ENCODE measurements around the gene NCKAP5. TPM values are rescaled to one million over a fixed set of nuclear protein-coding genes. Genes with fewer than 3 reads are reported as not detected.

NCKAP5 gene
- total and polyA plus RNA-seq, 2 experiments from 2014 or later: 2.2 to 5.5 TPM

DNA sequence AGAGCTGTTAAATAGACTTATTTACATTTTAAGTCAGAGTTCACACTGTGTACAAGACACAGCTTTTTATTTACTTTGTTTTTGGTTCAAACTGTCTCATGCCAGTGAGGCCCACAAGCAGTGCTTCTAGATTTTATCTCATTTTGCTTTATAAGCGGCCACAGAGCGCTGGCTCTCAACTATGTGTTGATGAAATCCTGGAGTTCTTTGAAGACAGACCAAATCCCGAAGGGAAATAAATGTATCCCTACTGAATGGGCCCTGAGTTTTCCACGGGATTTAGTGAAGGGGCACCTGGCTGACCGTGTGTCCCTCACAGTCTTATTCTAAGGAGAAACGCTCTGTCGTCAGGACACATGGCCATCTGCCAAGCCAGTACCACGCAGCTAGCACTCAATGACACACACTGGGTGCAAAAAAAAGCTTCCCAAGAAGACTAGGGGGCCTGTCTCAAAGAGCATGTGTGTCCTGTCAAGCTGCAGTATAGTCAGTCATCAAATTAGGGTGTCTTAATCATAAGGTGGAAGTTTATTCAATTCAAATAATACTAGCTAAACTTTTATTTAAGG lies 921.6 kb downstream of the NCKAP5 start:
- H4K20me1 ChIP-seq (ENCODE audit: insufficient read depth, poor library complexity, severe bottlenecking): no peaks in the 10 kb centered on the region

DNA sequence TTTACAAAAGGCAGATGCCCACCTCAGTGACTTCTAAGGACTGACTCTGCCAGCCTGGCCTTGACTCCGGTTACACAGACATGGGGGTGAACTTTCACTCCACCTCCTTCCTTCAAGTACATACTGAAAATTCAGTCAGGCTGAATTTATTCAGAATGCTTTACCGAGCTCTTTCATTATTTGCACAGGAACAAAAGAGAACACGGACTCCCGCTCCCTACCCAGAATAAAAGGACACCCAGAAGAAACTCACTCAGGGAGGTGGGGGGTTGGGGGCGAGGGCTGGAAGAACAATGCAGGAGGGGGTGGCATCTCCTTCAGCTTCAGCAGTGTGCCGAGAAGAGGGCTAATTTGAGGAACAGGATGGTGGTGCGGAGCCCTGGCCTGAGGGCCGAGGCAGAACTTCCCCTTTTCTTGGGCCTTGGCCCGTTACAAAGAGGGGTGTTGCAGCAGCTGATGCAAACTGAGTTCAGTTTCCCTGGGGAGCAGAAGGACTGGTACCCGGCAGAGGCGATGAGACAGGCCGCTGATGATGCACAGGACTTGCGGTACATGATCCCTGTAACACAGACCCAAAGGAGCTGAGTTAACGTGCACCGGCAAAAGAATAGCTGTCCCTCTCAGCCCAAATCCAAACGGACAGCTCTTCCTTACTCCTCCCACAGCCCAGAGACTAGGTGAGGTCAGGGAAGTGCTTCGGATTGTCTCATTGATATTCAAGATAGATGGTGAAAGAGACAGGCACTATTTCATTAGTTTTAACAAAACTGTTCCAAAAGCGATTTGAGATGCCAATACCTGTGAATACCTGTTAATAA lies 922.3 kb downstream of the NCKAP5 start:
- Histone ChIP-seq H3K27me3 (no peaks in the 10 kb centered on the region), H3K4me1 (ENCODE audit: insufficient read depth) (peaks cover 6% of the 10 kb centered on the region), H4K20me1 (ENCODE audit: insufficient read depth, poor library complexity, severe bottlenecking) (no peaks in the 10 kb centered on the region), H3K4me2 (no peak overlapping the region), H3K36me3 (replicated peaks; ENCODE audit: insufficient read depth, low read depth) (no peaks in the 10 kb centered on the region), H3K79me2 (peaks cover 3% of the 10 kb centered on the region), H2AFZ (no peak overlapping the region), H3K9me3 (ENCODE audit: low read depth) (no peaks in the 10 kb centered on the region), H3K27ac (no peak overlapping the region), H3K4me3 (no peak overlapping the region), H3K9me2 (replicated peaks; ENCODE audit: insufficient read depth) (no peaks in the 10 kb centered on the region)
- WGBS (ENCODE audit: low lambda C conversion rate, missing lambda C conversion rate): 86% methylated on average over 18 of the region's 18 CpGs
- no peak for DNase-seq (ENCODE audit: low spot score)
- TF ChIP-seq CTCF (IDR thresholded peaks at IDR 0.05; ENCODE audit: poor library complexity) (no peak), EZH2 (IDR thresholded peaks at IDR 0.05; ENCODE audit: borderline replicate concordance) (no peak), EZH2phosphoT487 (IDR thresholded peaks at IDR 0.05; ENCODE audit: low read depth, severe bottlenecking, unreplicated experiment) (no peak)

More for the DNA sequence above, 921.6 kb downstream of the NCKAP5 start:
- TF ChIP-seq EZH2 (IDR thresholded peaks at IDR 0.05; ENCODE audit: borderline replicate concordance) (no peak), CTCF (IDR thresholded peaks at IDR 0.05; ENCODE audit: poor library complexity) (no peak), EZH2phosphoT487 (IDR thresholded peaks at IDR 0.05; ENCODE audit: low read depth, severe bottlenecking, unreplicated experiment) (no peak)
- H3K9me2 ChIP-seq (replicated peaks; ENCODE audit: insufficient read depth): no peaks in the 10 kb centered on the region
- no peaks in the 10 kb centered on the region for H3K36me3 ChIP-seq (replicated peaks; ENCODE audit: insufficient read depth, low read depth)
- no peaks in the 10 kb centered on the region for H3K9me3 ChIP-seq (ENCODE audit: low read depth)
- no peak overlapping the region for H3K27ac ChIP-seq
- H3K4me3 ChIP-seq: no peak overlapping the region
- DNase-seq (ENCODE audit: low spot score): no peak
- no peak overlapping the region for H2AFZ ChIP-seq
- H3K79me2 ChIP-seq: peaks cover 3% of the 10 kb centered on the region
- H3K4me2 ChIP-seq: no peak overlapping the region
- H3K4me1 ChIP-seq (ENCODE audit: insufficient read depth): peaks cover 4% of the 10 kb centered on the region
- no peaks in the 10 kb centered on the region for H3K27me3 ChIP-seq
- WGBS (ENCODE audit: low lambda C conversion rate, missing lambda C conversion rate): 60% methylated on average over 8 of the region's 8 CpGs

DNA sequence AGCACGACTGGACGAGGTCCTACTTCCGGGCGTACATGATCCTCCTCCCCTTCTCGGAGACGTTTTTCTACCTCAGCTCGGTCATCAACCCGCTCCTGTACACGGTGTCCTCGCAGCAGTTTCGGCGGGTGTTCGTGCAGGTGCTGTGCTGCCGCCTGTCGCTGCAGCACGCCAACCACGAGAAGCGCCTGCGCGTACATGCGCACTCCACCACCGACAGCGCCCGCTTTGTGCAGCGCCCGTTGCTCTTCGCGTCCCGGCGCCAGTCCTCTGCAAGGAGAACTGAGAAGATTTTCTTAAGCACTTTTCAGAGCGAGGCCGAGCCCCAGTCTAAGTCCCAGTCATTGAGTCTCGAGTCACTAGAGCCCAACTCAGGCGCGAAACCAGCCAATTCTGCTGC lies 923.1 kb downstream of the NCKAP5 start:
- Histone ChIP-seq H2AFZ (no peak overlapping the region), H4K20me1 (ENCODE audit: insufficient read depth, poor library complexity, severe bottlenecking) (no peaks in the 10 kb centered on the region), H3K27me3 (no peaks in the 10 kb centered on the region), H3K9me2 (replicated peaks; ENCODE audit: insufficient read depth) (no peaks in the 10 kb centered on the region), H3K4me2 (no peak overlapping the region), H3K36me3 (replicated peaks; ENCODE audit: insufficient read depth, low read depth) (no peaks in the 10 kb centered on the region), H3K9me3 (ENCODE audit: low read depth) (no peaks in the 10 kb centered on the region), H3K4me3 (no peak overlapping the region), H3K4me1 (ENCODE audit: insufficient read depth) (peaks cover 6% of the 10 kb centered on the region), H3K79me2 (peaks cover 3% of the 10 kb centered on the region), H3K27ac (no peak overlapping the region)
- DNase-seq (ENCODE audit: low spot score): no peak
- WGBS (ENCODE audit: low lambda C conversion rate, missing lambda C conversion rate): 97% methylated on average over 34 of the region's 35 CpGs
- TF ChIP-seq EZH2 (IDR thresholded peaks at IDR 0.05; ENCODE audit: borderline replicate concordance) (no peak), CTCF (IDR thresholded peaks at IDR 0.05; ENCODE audit: poor library complexity) (no peak), EZH2phosphoT487 (IDR thresholded peaks at IDR 0.05; ENCODE audit: low read depth, severe bottlenecking, unreplicated experiment) (no peak)
